ENCODE measurements around the gene ZFAND2B.

ZFAND2B gene

DNA sequence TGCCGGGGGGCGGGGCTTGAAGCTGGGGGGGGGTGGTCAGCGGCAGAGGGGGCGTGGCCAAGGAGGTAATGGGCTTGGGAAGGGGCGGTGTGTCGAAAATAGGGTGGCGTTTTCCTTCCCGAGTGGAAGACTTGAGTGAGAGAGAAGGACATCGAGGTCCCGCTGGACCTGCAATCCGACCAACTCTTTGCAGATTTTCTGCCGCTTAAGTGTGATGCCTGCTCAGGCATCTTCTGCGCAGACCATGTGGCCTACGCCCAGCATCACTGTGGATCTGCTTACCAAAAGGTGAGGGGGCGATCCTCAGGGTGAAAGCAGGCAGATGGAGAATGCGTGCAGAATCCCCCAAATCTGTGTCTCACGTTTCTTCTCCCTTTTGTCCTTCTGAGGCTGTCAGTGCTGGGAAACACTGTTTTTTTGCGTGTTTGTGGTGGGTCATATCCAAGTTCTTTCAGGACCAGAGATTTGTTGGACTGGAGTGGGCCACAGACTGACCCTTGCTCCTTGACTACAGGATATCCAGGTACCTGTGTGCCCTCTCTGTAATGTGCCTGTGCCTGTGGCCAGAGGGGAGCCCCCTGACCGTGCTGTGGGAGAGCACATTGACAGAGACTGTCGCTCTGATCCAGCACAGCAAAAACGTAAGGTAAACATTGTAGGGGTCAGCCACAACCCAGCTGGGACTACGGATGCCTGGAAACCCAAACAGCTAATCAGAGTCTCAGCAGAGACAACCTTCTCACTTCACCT lies 727 bp downstream of the ZFAND2B start:
- peak; percentile 59 for DNase-seq

DNA sequence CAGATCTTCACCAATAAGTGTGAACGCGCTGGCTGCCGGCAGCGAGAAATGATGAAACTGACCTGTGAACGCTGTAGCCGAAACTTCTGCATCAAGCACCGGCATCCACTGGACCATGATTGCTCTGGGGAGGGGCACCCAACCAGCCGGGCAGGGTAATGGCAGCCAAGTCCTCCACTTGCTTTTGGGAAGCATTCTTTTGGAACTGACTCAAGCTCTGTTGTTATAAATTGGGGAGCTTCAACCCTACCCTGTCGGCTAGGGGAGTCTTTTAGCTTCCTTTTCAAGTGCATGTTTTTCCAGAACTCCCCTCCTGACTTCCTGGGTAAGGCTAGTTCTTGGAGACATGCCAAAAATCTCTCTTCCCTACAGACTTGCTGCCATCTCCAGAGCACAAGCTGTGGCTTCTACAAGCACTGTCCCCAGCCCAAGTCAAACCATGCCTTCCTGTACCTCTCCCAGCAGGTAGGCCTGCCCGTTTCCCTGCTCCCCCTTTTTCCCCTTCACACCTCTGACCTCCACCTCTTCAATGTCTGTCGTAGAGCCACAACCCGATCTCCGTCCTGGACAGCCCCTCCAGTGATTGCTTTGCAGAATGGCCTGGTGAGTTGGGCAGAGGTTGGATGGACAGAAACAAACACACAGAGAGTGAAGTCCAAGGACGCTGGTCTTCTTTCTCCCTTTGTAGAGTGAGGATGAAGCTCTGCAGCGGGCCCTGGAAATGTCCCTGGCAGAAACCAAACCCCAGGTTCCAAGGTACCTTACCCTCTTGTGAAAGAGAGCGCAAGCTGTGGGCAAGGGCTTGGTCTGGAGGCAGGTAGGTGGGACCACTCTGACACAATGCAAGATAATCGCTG lies 1.5 kb downstream of the ZFAND2B start:
- DNase-seq, result no peak

DNA sequence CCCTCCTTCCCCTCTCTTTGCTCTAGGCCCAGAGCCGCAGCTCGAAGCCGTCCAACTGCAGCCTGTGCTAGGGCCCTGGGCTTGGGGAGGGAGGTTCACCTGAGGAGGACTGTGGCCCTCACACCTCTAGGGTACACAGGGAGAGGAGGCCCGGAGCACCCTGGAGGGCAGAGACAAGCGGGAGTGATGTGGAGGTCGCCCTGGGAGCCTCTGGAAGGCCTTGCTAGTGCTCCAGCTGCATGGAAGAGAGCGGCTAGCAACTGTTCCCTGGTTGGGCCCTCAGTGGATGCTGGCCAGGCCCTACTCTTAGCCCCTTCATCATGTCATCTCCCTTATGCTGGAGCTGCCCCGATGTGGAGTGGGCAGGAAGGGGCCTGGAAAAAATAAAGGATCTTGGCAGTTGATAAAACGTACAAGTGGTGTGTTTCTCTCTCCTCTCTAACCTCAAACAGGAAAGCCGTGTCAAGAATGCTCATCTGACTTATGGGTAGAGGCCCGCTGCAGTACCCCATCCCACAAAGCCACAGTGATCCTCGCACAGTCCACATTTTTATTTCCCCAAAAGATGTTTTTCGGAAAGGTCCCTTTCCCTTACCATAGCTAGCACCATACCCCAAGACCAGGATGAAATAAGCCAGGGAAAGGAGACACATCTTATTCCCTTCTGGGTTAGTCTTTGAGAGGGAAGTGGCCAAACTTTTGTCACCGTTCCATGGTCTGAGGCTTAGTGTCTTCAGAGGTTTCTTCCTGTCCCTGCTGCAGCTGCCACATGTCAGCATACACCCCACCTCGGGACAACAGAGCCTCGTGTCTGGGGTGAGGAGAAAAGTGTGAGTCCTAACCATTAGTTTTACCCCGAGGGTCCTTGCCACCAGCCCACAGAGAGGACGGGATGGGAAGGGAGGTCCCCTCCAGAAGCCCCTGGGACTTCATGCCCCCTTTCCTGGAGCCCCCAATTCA lies 2.9 kb downstream of the ZFAND2B start:
- no peak for DNase-seq

DNA sequence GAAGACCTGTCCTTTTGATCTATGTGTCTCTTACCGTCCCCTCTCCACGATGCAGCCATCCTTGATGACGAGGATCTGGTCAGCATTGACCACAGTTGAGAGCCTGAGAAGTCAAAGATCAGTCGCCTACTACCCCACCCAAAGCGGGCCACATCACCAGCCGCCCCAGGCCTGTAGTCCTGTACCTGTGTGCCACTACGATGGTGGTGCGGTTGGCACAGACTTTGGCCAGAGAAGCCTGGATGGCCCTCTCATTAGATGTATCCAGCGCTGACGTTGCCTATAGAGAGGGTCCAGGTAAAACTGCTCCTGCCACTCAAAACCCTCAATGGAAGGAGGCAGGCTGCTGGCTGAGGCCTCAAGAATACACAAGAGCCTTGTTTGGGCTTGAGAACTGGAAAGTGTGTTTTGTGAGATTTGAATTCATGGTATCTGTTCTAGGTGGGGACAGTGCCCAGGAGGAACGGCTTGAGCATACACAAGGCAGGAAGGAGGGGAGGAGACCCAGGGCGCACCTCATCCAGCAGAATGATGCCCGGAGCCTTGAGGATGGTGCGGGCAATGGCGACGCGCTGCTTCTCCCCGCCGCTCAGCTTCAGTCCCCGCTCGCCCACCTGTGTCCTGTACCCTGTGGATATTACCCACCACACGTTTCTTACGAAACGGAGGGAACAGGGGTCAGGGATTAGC lies 3.8 kb downstream of the ZFAND2B start:
- DNase-seq, result no peak

DNA sequence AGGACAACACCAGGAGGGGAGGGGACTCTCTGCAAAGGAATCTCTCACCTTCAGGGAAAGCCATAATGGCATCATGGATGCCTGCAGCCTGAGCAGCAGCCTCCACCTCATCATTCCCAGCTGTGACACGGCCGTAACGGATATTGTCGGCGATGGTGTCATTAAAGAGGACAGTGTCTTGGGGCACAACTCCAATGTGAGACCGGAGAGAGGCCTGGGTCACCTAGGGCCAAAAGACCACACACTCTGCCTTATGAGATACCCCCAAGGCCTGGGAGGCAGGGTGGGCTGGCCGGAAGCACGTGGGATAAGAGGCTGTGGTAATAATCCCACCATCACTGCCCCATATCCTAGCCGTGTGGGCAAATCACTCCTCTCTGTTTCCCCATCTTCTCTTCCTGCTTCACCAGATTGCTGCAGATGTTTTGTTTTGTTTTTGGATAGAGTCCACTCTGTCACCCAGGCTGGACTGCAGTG lies 4.3 kb downstream of the ZFAND2B start:
- no peak for DNase-seq

DNA sequence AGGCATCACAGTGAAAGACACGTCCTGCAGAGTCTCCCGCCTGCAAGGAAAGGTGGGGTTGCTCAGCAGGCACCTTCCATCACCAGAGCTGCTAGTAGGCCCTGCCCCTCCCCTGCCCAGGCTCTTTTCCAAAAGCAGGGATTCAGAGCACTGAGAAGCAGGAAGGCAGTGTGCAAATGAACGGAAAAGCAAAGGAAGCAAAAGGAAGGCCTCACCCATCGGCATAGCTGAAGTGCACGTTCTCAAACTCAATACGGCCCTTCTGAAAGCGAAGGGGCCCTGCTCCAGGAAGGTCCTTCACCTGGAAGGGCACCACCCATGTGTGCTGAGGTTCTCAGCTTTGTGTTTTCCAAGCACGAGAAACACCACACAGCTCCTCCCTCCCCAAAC lies 6.4 kb downstream of the ZFAND2B start:
- DNase-seq, result no peak

DNA sequence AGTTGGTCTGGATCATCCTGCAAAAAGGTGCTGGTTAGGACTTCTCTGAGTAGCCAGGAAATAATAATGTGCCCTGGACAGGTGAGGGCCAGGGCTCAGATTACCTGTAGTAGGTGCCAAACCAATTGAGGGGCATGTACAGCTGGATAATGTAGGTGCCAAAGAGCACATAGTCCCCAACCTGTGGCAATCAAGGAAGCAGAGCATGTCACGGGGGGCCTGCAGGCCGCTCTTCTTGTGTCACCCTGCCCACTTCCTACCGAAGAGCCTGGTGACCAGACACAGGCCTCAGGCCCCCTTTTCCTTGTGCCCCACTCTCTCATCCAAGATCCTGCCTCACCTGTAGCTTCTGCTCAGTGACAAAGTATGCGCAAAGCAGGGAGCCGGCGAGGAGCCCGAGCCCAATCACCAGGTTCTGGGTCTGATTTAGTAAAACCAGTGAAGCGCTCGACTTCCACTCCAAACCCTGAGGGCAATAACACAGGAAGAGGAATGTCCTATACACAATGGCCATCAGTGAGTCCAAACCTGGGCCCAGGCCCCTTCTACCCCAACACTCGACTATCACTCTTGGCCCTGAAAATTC lies 7.0 kb downstream of the ZFAND2B start:
- no peak for DNase-seq

DNA sequence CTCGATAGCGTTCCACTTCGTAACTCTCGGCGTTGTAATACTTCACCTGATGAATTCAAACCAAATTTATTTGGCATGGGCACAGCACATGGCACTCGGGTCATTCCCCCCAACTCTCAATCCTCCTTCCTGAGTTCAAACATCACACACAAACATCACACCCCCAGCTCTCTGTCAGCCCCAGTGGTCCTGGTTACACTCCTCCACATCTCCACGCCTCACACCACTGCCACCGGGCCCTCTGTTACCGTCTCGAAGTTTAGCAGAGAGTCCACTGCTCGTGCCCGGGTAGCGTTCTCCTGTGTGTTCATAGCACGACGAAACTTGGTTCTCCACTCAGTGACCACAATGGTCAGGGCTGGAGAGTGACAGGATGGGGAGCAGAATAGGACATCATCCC lies 7.6 kb downstream of the ZFAND2B start:
- no peak for DNase-seq

DNA sequence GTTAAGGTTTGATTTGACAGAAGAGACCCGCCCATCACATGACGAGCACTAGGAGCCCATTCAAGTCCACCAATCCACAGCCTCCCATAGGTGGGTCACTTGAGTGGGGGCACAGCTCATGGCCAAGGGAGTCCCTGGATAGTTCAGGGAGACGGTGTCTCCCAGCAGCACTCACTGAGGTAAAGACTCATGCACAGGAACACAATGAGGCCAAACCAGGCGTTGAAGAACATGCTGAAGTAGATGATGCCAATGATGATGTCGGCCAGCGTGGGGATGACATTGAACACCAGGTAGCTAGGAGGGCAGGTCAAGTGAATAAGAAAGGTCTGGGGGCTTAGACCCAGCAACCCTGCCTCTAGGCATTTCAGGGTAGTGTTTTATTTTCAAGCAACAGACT lies 8.2 kb downstream of the ZFAND2B start:
- no peak for DNase-seq

DNA sequence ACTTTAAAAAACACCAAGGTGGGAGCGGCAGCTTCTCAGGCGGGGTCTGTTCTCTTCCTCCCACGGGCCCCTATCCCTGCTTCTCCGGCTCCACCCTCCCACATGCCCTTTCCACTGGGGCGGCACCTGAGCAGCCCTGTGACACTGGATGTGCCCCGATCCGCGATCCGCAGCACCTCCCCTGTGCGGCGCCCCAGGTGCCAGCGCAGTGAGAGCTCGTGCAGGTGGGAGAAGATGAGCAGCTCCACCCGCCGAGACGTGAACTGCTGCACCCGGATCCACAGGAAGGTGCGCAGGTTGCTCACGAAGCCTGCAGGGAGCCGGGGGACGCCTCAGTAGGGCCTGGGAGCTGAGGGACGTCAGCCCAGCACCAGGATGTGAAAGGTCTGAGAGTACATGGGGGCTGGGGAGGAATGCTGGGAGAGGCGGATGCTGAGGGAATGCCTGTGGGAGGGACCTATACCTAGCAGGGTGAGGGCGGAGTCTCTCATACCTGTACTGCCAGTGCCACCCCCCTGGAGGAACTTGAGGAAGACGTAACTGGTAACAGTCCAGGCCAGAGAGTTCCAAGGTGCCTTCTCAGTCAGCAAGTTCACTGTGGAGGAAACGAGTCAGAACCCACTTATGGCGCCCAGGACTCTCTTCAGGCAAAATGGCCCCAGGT lies 9.4 kb downstream of the ZFAND2B start:
- DNase-seq, result no peak

DNA sequence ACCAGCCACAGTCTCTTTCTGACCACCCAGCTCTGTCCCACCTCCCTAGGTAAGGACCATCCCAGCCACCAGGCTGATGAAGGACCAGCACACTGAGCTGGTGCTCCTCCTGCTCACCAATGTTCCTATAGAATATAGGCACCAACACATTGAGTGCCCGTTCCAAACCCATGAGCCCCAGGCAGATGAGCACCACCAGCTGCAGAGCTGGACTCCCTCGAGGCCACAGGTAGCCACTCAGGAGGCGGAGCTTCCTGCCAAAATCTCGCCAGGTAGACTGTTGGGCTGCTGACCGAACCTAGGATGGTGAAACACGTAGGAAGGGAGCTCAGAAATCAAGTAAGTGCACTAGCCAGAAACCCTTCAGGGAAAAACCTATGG lies 9.9 kb downstream of the ZFAND2B start:
- no peak for DNase-seq

DNA sequence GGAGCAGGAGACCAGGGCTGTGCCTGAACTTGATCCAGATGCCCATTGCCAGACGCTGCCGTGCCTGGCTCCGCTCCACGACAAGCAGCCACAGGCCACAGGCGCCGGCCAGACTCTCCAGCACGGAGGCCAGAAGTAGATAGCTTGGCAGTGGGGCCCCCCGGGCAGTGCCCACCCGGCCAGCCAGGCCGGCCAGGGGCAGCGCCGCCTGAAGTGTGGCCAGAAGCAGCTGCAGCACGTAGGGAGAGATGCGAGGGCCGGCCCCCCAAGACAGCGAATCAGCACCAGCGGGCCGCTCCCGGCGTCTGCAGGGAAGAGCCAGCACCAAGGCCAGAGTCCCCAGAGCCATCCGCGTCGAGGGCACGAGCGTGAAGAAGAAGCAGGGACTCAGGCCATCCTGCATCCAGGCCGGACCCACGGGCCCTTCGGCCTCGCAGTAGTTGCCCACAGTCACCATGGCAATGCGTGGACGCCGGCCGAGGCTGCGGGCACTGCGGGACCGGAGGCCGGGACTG lies 11.7 kb downstream of the ZFAND2B start:
- peak; percentile 43 for DNase-seq

DNA sequence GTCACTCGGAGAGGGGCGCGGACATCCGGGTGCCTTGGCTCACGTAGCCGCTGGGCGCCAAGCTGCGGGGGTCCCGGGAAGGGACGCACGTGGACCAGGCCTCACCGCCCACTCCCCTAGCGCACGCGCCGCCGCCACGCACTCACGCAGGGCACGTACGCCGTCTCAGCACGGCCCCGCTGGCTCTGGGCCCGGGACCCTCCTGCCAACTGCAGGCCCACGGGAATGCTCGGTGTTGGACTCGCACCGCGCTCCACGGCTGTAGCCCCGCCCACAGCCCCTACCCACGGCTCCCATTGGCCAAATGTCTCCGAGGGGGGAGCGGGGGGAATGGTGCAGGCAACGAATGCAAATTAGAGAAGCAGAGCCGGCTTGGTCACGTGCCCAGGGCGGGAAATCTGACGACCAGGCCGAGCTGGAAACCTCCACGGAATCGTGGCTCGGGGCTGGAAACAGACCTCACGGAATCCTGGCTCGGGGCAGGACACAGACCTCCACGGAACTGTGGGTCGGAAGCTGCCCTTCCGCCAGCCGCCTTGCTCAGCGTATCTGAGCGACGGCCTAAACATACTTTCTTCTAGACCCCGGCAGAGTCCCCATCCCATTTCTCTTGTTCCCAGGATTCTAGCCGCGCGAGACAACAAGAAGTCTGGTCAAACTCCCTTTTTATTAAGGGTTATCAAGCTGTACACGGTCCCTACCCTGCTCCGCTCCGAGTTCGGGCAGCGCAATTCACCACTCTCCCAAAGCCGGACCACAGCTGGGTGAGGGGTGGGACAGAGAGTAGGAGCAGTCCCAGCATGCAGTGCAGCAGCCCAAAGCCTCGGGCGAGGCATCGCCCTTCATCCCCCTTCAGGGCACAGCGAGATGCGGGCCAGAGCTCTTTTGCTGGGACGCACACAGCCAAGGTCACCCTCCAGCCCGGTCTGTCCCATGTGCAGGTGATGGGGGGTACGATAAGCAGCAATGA lies 12.4 kb downstream of the ZFAND2B start, which contains the start of gene ABCB6:
Gene ABCB6, minus strand, starts transcription at position 227 of the 970 bp plus-strand sequence. CDS start 285 bp downstream, outside the sequence.
- peak; percentile 90 for DNase-seq

DNA sequence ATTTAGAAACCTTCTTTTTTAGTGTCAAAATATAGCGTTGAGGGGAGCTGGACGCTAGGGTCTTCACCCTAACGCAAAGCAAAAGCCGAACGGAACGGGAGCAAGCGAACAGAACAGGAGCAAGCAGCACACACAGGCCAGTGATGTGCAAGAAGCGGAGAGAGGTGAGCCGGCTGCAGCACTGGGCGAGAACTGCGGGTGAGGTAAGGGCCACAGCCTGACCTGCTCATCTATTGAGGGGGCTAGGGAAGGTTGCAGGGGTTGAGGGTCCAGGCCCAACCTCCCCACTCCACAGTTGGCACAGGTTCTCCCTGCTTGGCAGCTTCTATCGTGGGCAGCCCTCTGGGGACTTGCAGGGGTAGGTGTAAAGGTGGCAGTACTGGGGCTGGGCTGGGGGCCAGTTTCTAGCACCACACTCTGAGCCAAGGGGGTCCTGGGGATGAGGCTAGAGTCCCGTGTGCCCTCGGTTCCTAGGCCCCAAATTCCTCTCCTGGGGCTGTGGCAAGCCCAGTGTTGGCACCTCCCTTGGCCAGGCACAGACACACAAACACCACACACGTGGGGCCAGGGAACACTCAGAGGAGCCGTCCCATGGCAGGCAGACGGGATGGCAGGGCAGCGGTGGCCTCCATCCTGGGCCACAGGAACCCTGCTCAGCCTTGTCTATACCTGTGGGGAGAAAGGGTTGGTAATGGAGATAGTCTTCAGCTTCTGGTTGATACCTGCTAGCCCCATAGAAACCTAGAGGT lies 13.4 kb downstream of the ZFAND2B start:
- no peak for DNase-seq

DNA sequence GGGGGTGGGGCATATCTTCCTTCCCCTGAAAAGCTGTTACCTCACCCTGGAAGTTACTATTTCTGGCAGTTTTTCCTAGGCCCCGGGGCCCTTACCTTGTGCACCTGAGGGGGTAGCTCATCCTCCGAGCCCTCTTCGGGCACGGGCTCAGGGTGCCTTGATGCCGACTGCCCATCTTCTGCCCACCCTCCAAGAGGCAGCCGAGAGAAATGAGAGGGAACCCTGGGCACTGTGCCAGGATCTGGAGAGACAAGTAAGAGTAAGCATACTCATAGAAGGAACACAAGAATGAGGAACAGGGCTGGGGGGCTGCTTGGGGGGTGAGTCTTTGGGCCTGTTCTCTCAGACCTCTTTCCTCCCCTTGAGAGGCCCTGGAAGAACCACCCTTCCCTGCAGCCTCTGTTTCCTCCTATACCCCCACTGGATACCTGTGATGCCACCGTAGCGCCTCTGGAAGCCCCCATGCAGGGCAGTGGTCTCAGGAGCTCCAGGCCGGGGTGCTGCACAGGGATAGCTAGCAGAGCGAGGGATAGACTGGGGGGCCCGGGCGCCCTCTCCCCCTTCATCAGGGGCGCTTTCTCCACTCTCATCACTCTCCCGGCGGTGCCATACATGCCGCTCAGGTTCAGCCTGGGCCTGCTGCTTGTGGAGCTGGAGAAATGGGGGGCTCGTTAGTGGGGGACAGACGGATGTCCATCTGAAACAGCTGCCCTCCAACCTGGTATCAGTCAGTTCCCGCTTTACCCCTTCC lies 14.2 kb downstream of the ZFAND2B start:
- DNase-seq, result no peak

DNA sequence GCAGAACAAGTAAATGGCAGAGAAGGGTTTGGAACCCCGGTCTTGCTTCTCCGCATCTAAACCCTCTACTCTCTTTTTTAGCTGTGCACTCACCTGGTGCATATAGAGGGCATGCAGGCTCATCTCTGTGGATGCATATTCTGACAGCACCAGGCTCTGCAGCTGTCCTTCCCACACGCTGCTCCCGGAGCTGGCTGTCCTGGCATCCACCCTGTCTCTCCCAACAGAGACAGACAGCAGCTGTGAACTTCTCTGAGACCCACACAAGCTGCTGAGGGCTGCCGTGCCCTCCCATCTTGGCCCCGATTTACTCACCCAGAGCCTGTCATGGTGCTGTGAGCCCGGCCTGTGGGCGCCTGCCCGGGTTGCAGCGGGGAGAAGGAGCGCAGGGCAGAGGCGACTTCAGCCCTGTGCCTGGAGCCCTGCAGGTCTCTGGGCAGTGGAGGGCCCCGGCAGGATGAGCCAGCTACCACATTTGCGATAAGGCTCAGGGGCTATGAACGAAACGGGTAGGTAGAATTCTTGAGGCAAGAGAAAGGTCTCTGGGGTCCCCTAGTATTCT lies 15.5 kb downstream of the ZFAND2B start:
- DNase-seq, result no peak

DNA sequence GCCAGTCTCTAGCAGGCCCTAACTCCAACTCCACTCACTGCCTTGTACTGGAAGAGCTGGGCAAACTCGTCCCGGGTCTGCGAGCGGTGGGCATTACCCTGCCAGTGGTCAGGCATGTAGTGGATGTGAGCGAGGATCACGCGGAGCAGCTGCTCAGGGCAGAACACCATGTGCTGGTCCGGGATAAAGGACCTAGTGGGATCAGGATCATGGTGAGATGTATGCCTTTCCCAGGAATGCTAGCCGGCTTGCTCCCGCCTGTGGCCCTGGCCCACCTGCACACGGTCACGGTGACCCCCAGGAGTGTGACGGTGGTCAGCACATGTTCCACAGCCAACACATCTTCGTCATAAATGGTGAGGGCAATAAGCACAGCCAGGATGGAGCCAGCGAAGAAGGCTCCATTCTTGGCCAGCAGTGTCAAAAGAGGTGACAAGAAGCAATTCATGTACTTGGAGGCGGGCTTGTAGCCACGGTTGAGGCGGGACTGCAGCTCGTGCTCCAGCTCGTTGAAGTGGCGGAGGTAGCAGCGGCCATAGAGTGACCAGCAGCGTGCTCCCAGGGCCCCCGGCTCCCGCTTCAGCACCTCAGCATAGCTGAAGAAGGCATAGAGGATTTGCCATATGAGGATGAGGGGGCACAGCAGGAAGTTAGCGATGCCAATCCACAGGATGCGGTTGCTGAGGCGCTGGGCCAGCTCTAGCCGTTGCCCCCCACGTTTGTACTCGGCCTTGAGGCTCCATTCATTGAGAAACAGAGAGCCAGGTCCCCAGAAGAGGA lies 17.4 kb downstream of the ZFAND2B start:
- DNase-seq, result no peak

Data from amniotic stem cell (primary cell).